Left lobe of liver (tissue), 2 donors: ENCODE data around the gene WDR33. TPM values are rescaled to one million over a fixed set of nuclear protein-coding genes. Genes with fewer than 3 reads are reported as not detected.

Experiments
- ATAC-seq: fragments of 200-7000 bp; cut with Tn5 transposase; one replicate; pipeline ENCODE4 v1.9.1; 2020; ENCODE audit warnings: mild to moderate bottlenecking, moderate library complexity
- DNase-seq: peaks from one replicate; pipeline ENCODE4 v3.0.0-alpha.2; 2020; ENCODE audit warnings: low spot score
- total RNA-seq: library from RNA; stranded (reverse); gene quantifications from one replicate; pipeline ENCODE4 v1.2.1, GENCODE V29; 2021
- donor health status: DM: no; HTN: no; CAD: no; lungs with moderate emphysema.
- donor health status: DM: no; HTN: yes; CAD: no.

The WDR33 gene
- total RNA-seq, 1 donor from 2014 or later = 28.8 TPM

- DNase-seq (peak; percentile 79), ATAC-seq (peak; percentile 51)
These were observed 110.3 kb downstream of the WDR33 start for GRCh38 chr2:127700527-127701192.

GRCh38 chr2:127698553-127699355, 112.2 kb downstream of the WDR33 start:
- ATAC-seq (no peak), DNase-seq (no peak)

GRCh38 chr2:127697482-127698180, 113.3 kb downstream of the WDR33 start:
- ATAC-seq (no peak), DNase-seq (no peak)

- ATAC-seq (peak; percentile 43), DNase-seq (no peak)
These were observed 115.2 kb downstream of the WDR33 start for GRCh38 chr2:127695491-127696472.

- ATAC-seq (no peak), DNase-seq (no peak)
These were observed 116.0 kb downstream of the WDR33 start for GRCh38 chr2:127694986-127695385.

- DNase-seq = no peak
These were observed 120.3 kb downstream of the WDR33 start for GRCh38 chr2:127690696-127691095.

GRCh38 chr2:127688405-127688804, 122.6 kb downstream of the WDR33 start:
- no peak for ATAC-seq

More at GRCh38 chr2:127690696-127691095, 120.3 kb downstream of the WDR33 start:
- ATAC-seq = no peak

GRCh38 chr2:127685410-127686080, 125.4 kb downstream of the WDR33 start:
- DNase-seq = no peak
- ATAC-seq = no peak

More at GRCh38 chr2:127688405-127688804, 122.6 kb downstream of the WDR33 start:
- DNase-seq = no peak

- no peak for ATAC-seq
- no peak for DNase-seq
These were observed 127.2 kb downstream of the WDR33 start for GRCh38 chr2:127683757-127684156.

GRCh38 chr2:127683056-127683455, 127.9 kb downstream of the WDR33 start:
- no peak for DNase-seq

GRCh38 chr2:127681976-127682857, 128.8 kb downstream of the WDR33 start:
- DNase-seq (no peak), ATAC-seq (no peak)

More at GRCh38 chr2:127683056-127683455, 127.9 kb downstream of the WDR33 start:
- no peak for ATAC-seq

- peak; percentile 49 for ATAC-seq
- no peak for DNase-seq
These were observed 129.6 kb downstream of the WDR33 start for GRCh38 chr2:127681288-127681804.

GRCh38 chr2:127680706-127681287, 130.2 kb downstream of the WDR33 start:
- no peak for DNase-seq
- ATAC-seq = no peak

GRCh38 chr2:127679680-127680361, 131.2 kb downstream of the WDR33 start:
- ATAC-seq (no peak), DNase-seq (no peak)

GRCh38 chr2:127678991-127679390, 132.0 kb downstream of the WDR33 start:
- no peak for DNase-seq
- ATAC-seq = no peak

- no peak for DNase-seq
- no peak for ATAC-seq
These were observed 132.4 kb downstream of the WDR33 start for GRCh38 chr2:127678531-127678930.

GRCh38 chr2:127676906-127677305, 134.1 kb downstream of the WDR33 start:
- no peak for ATAC-seq

More at GRCh38 chr2:127676906-127677305, 134.1 kb downstream of the WDR33 start:
- no peak for DNase-seq
